GM18861 (cell line): ENCODE measurements around the gene MRPL10.

Source experiments
- ATAC-seq: cut with Tn5 transposase; IDR thresholded peaks from one replicate; pipeline ENCODE4 v1.9.1; 2021; ENCODE audit not compliant: unreplicated experiment

Gene MRPL10

GRCh38 chr17:47860386-47860785 lies 29.0 kb upstream of the MRPL10 start:
- no peak for ATAC-seq

GRCh38 chr17:47857551-47858455 lies 26.5 kb upstream of the MRPL10 start:
- ATAC-seq: no peak

GRCh38 chr17:47856830-47857229 lies 25.5 kb upstream of the MRPL10 start:
- no peak for ATAC-seq

GRCh38 chr17:47855737-47856136 lies 24.4 kb upstream of the MRPL10 start:
- no peak for ATAC-seq

GRCh38 chr17:47853616-47854015 lies 22.3 kb upstream of the MRPL10 start:
- ATAC-seq: no peak

GRCh38 chr17:47852113-47852949 lies 21.0 kb upstream of the MRPL10 start:
- ATAC-seq: no peak

- no peak for ATAC-seq
Observed at GRCh38 chr17:47851764-47852112, 20.4 kb upstream of the MRPL10 start.

- ATAC-seq: no peak
Observed at GRCh38 chr17:47850692-47851573, 19.6 kb upstream of the MRPL10 start, which contains the start of gene SP6. TSS of gene SP6 (minus strand) at chr17:47851163. CDS start at chr17:47848429, 2,734 bp downstream.

- ATAC-seq: no peak
Observed at GRCh38 chr17:47850373-47850691, 19.0 kb upstream of the MRPL10 start.

- ATAC-seq: no peak
Observed at GRCh38 chr17:47848198-47848513, 16.8 kb upstream of the MRPL10 start.

- ATAC-seq: no peak
Observed at GRCh38 chr17:47847341-47848197, 16.2 kb upstream of the MRPL10 start.

- ATAC-seq: no peak
Observed at GRCh38 chr17:47846716-47847340, 15.5 kb upstream of the MRPL10 start.

- ATAC-seq: no peak
Observed at GRCh38 chr17:47845716-47846075, 14.4 kb upstream of the MRPL10 start.

- ATAC-seq: no peak
Observed at GRCh38 chr17:47844814-47845715, 13.7 kb upstream of the MRPL10 start.

- no peak for ATAC-seq
Observed at GRCh38 chr17:47844227-47844626, 12.9 kb upstream of the MRPL10 start.

GRCh38 chr17:47843391-47843730 lies 12.0 kb upstream of the MRPL10 start:
- ATAC-seq: no peak

- no peak for ATAC-seq
Observed at GRCh38 chr17:47841488-47842291, 10.3 kb upstream of the MRPL10 start.
